HepG2 (cell line): ENCODE results near the gene ANGPTL5. TPM values are rescaled to one million over a fixed set of nuclear protein-coding genes. Genes with fewer than 3 reads are reported as not detected.

ENCODE experiments used
- CBX1 ChIP-seq: IDR thresholded peaks from one replicate; pipeline ENCODE4 v1.6.1; 2016; ENCODE audit warnings: antibody characterized with exemption, low read depth
- HINFP ChIP-seq: sonication (generic); formaldehyde crosslinking; IDR thresholded peaks from 2 replicates; pipeline ENCODE4 v1.4.0; 2020; ENCODE audit warnings: low read depth, mild to moderate bottlenecking, missing genetic modification reagents
- ISL2 ChIP-seq: sonication (generic); formaldehyde crosslinking; IDR thresholded peaks from 2 replicates; pipeline ENCODE4 v1.5.0; 2020; ENCODE audit warnings: missing genetic modification reagents
- ONECUT2 ChIP-seq: sonication (generic); formaldehyde crosslinking; IDR thresholded peaks from 2 replicates; pipeline ENCODE4 v1.4.0; 2020; ENCODE audit warnings: missing genetic modification reagents
- USF2 ChIP-seq, 2 experiments: sonication (generic) in 1 of 2; formaldehyde crosslinking in 1 of 2; IDR thresholded peaks; 2 replicates each; pipeline versions ENCODE4 v1.5.1 to v1.6.1; 2011 to 2020; ENCODE audit warnings: borderline replicate concordance in 1 of 2, low read depth in 1 of 2, low read length in 1 of 2, mild to moderate bottlenecking in 1 of 2, missing genetic modification reagents in 1 of 2, moderate library complexity in 1 of 2
- ZBTB7B ChIP-seq: sonication (generic); formaldehyde crosslinking; IDR thresholded peaks from 2 replicates; pipeline ENCODE4 v1.4.0; 2020; ENCODE audit warnings: missing genetic modification reagents
- ZNF280D ChIP-seq: sonication (generic); formaldehyde crosslinking; IDR thresholded peaks from 2 replicates; pipeline ENCODE4 v1.5.1; 2020; ENCODE audit warnings: mild to moderate bottlenecking, missing genetic modification reagents
- ZNF335 ChIP-seq: sonication (generic); formaldehyde crosslinking; IDR thresholded peaks from 2 replicates; pipeline ENCODE4 v1.4.0; 2020; ENCODE audit warnings: missing genetic modification reagents
- ZNF609 ChIP-seq: sonication (generic); formaldehyde crosslinking; IDR thresholded peaks from 2 replicates; pipeline ENCODE4 v1.4.0; 2020; ENCODE audit warnings: mild to moderate bottlenecking, missing genetic modification reagents, borderline replicate concordance
- ZNF644 ChIP-seq: IDR thresholded peaks from 2 replicates; pipeline ENCODE4 v1.6.1; 2016; ENCODE audit warnings: low read depth
- ZNF749 ChIP-seq: sonication (generic); formaldehyde crosslinking; IDR thresholded peaks from 2 replicates; pipeline ENCODE4 v1.8.0; 2022; ENCODE audit warnings: mild to moderate bottlenecking, missing genetic modification reagents, moderate library complexity, borderline replicate concordance
- ZNF766 ChIP-seq: sonication (generic); formaldehyde crosslinking; IDR thresholded peaks from 2 replicates; pipeline ENCODE4 v1.5.0; 2020; ENCODE audit warnings: missing genetic modification reagents, borderline replicate concordance
- ZNF784 ChIP-seq: sonication (generic); formaldehyde crosslinking; IDR thresholded peaks from 2 replicates; pipeline ENCODE4 v1.5.1; 2020; ENCODE audit warnings: missing genetic modification reagents, mild to moderate bottlenecking, borderline replicate concordance
- polyA plus RNA-seq, 8 experiments: library from polyadenylated mRNA; depleted of rRNA in 3 of 8; stranded (reverse) in 7 of 8; unstranded in 1 of 8; fragments of >200 nt; fragmentation: Illumina TruSeq in 4 of 8; extraction: Trizol in 4 of 8; gene quantifications; 2 replicates each; pipeline versions ENCODE4 v1.2.1 to v1.2.3, GENCODE V29; 2011 to 2016; ENCODE audit warnings: low read depth in 4 of 8, missing spikeins in 1 of 8, mixed read lengths in 1 of 8; ENCODE audit not compliant: insufficient read depth in 1 of 8
- total RNA-seq, 5 experiments: library from RNA; depleted of rRNA; stranded (reverse); fragments of >200 nt; fragmentation: Illumina TruSeq; extraction: Trizol; gene quantifications; 2 replicates each; pipeline ENCODE4 v1.2.3, GENCODE V29; 2016; ENCODE audit warnings: low read depth in 1 of 5

The ANGPTL5 gene
- total and polyA plus RNA-seq, 2 of the 13 experiments (the other 11 are each of a cell fraction or from before 2014, with no cell fraction given): not detected

- TF ChIP-seq ZNF280D (peak; percentile 63; the same call in 1 of the 2 replicates), ONECUT2 (CRISPR knock-in tag) (no peak), ZNF335 (CRISPR knock-in tag) (0 out of 2 replicates have a peak, but pooled peaks have one; percentile 20), ZNF749 (CRISPR knock-in tag) (peak; percentile 91), USF2 (IDR thresholded peaks at IDR 0.05; ENCODE audit: low read depth, low read length) (0 out of 2 replicates have a peak, but pooled peaks have one; percentile 9), USF2 (CRISPR knock-in tag; IDR thresholded peaks at IDR 0.05; ENCODE audit: borderline replicate concordance) (no peak), ZNF784 (peak; percentile 47; the same call in 1 of the 2 replicates), ISL2 (0 out of 2 replicates have a peak, but pooled peaks have one; percentile 67), ZNF766 (CRISPR knock-in tag) (peak; percentile 43; the same call in 1 of the 2 replicates), ZNF609 (CRISPR knock-in tag) (no peak), ZNF644 (CRISPR knock-in tag) (0 out of 2 replicates have a peak, but pooled peaks have one; percentile 32), ZBTB7B (peak; percentile 75), HINFP (CRISPR knock-in tag) (no peak; the same call in 1 of the 2 replicates), CBX1 (peak; percentile 94)
Measured at GRCh38 chr11:101914738-101915426, 1.4 kb downstream of the ANGPTL5 start, which contains the start of gene CEP126 (continued).
